ENCODE results near the gene ALDH1L2. TPM values are rescaled to one million over a fixed set of nuclear protein-coding genes. Genes with fewer than 3 reads are reported as not detected.
A peak's percentile ranks its signal among the peaks of the same experiment; 100 is the strongest.

ALDH1L2 gene
- total and polyA plus RNA-seq, 9 of the 15 experiments (the other 6 are each of a cell fraction or from before 2014, with no cell fraction given) = 1.1 to 9.9 (median 3.8) TPM

- intact Hi-C loops (cut with micrococcal nuclease) (loop anchor here (2.0 to 5.0 kb wide), 3 partner anchors 67 to 398 kb away; no protein-coding TSS in a partner anchor), in situ Hi-C loops (cut with MboI) (no loop called here)
- Histone ChIP-seq H4K20me1 (replicated peaks; ENCODE audit: control insufficient read depth, insufficient read depth, low read length) (no peaks in the 10 kb centered on the region), H3K4me2 (ENCODE audit: insufficient read depth, low read length) (peak overlapping the region; percentile 92), H3K9ac (ENCODE audit: insufficient read depth in 1 of 2, low read depth in 2 of 2, low read length in 2 of 2) (no peak overlapping the region), H2AFZ (ENCODE audit: low read depth, low read length) (peak overlapping the region; percentile 96), H3K36me3 (ENCODE audit: control insufficient read depth, insufficient read depth, low read length) (peaks cover 23% of the 10 kb centered on the region; the same call in 2 of the 3 replicates), H3K4me1 (replicated peaks in 1 of 2; ENCODE audit: control insufficient read depth in 2 of 2, insufficient read depth in 2 of 2, low read length in 2 of 2) (peaks cover 0 to 10% of the 10 kb centered on the region in 2 experiments; a peak in 2 of 5 replicates), H3K9me1 (ENCODE audit: control insufficient read depth, insufficient read depth, low read length) (no peaks in the 10 kb centered on the region), H3K27ac (ENCODE audit: extremely low read depth, low read depth, low read length) (no peak overlapping the region), H3K9me3 (replicated peaks; ENCODE audit: control insufficient read depth, insufficient read depth, low read depth, low read length) (no peaks in the 10 kb centered on the region), H3K79me2 (ENCODE audit: control insufficient read depth, insufficient read depth, low read length) (peaks cover 35% of the 10 kb centered on the region), H3K27me3 (ENCODE audit: control insufficient read depth in 2 of 2, insufficient read depth in 2 of 2, low read length in 2 of 2) (no peaks in the 10 kb centered on the region), H3K4me3 (no peak overlapping the region)
- ATAC-seq (peak; percentile 51), DNase-seq (ENCODE audit: extremely low read depth in 1 of 4, low spot score in 3 of 4) (peak in 3 of 4 experiments; percentile 17 to 37 (median 19)), FAIRE-seq (peak; percentile 78)
- 48% methylated on average over 4 of the region's 4 CpGs for WGBS (ENCODE audit: insufficient coverage, low coverage, missing lambda C conversion rate)
- CTCF ChIA-PET (ENCODE audit: low intra/inter-chr PET ratio) = interaction anchor here (1.6 kb wide), 1 partner anchor 66 kb away, joined by 3 read pairs; no protein-coding TSS in a partner anchor
- TF ChIP-seq REST (IDR thresholded peaks at IDR 0.05; ENCODE audit: borderline replicate concordance) (peak; percentile 18; the same call in 1 of the 2 replicates), REST (CRISPR knock-in tag; IDR thresholded peaks at IDR 0.05; ENCODE audit: low read depth) (no peak), GABPB1 (CRISPR knock-in tag; IDR thresholded peaks at IDR 0.05) (no peak), ZNF146 (CRISPR knock-in tag; IDR thresholded peaks at IDR 0.05; ENCODE audit: unreplicated experiment) (peak; percentile 40), ZNF121 (CRISPR knock-in tag; conservative IDR thresholded peaks at IDR 0.05) (no peak), CTCF (IDR thresholded peaks at IDR 0.05 in 2 of 3, conservative IDR thresholded peaks at IDR 0.05 in 1 of 3; ENCODE audit: insufficient read depth in 2 of 3, low read depth in 1 of 3, low read length in 3 of 3) (peak; percentile 44 to 50 (median 48); a peak in 4 of 6 replicates), RAD21 (CRISPR knock-in tag; conservative IDR thresholded peaks at IDR 0.05 in 1 of 2, IDR thresholded peaks at IDR 0.05 in 1 of 2) (peak; percentile 13 to 43; a peak in 2 of 4 replicates)
- BruUV-seq (replicated peaks) = no TSS peak
- POLR2A ChIA-PET = no interaction called here
Observed at GRCh38 chr12:104985206-104985605, 99.1 kb downstream of the ALDH1L2 start.

Data from K562 (cell line).